Mesenchymal stem cell (in vitro differentiated cells and primary cell): Measurements from ENCODE around the gene NUBPL.
"Not testable (repeated sequence)": the region's sequence is repeated elsewhere in the genome, so short reads cannot be mapped to it uniquely, and the experiment has no call there.

Experiments
- DNase-seq: peaks from one replicate; pipeline ENCODE4 v3.0.0-alpha.2; 2013
- H2AFZ ChIP-seq: one replicate; pipeline ENCODE4 v1.6.1; 2013; ENCODE audit warnings: low read depth, mild to moderate bottlenecking, control low read depth, inconsistent platforms, low read length, moderate library complexity
- H2AK5ac ChIP-seq: 2 replicates; pipeline ENCODE4 v1.6.1; 2013; ENCODE audit warnings: low read length, moderate library complexity, mild to moderate bottlenecking, inconsistent platforms; ENCODE audit not compliant: severe bottlenecking
- H2BK120ac ChIP-seq: one replicate; pipeline ENCODE4 v1.6.1; 2013; ENCODE audit warnings: low read depth, mild to moderate bottlenecking, inconsistent platforms, low read length, moderate library complexity
- H2BK12ac ChIP-seq, 2 experiments: one replicate each; pipeline ENCODE4 v1.6.1; 2013; ENCODE audit warnings: inconsistent platforms in 2 of 2, low read length in 2 of 2, mild to moderate bottlenecking in 2 of 2, moderate library complexity in 2 of 2, control low read depth in 1 of 2
- H2BK15ac ChIP-seq: one replicate; pipeline ENCODE4 v1.6.1; 2013; ENCODE audit warnings: mild to moderate bottlenecking, low read depth, inconsistent platforms; ENCODE audit not compliant: poor library complexity, severe bottlenecking
- H2BK5ac ChIP-seq: 2 replicates; pipeline ENCODE4 v1.6.1; 2013; ENCODE audit warnings: low read depth, mild to moderate bottlenecking, low read length, control low read depth, inconsistent platforms; ENCODE audit not compliant: poor library complexity, severe bottlenecking
- H3K14ac ChIP-seq, 2 experiments: one replicate each; pipeline ENCODE4 v1.6.1; 2013; ENCODE audit warnings: inconsistent platforms in 2 of 2, low read length in 2 of 2, control low read depth in 1 of 2, mild to moderate bottlenecking in 1 of 2, moderate library complexity in 1 of 2
- H3K18ac ChIP-seq, 2 experiments: one replicate each; pipeline ENCODE4 v1.6.1; 2013; ENCODE audit warnings: inconsistent platforms in 2 of 2, low read length in 2 of 2, control low read depth in 1 of 2, low read depth in 1 of 2, mild to moderate bottlenecking in 1 of 2
- H3K23ac ChIP-seq, 2 experiments: one replicate each; pipeline ENCODE4 v1.6.1; 2013; ENCODE audit warnings: inconsistent platforms in 2 of 2, low read length in 2 of 2, mild to moderate bottlenecking in 2 of 2, moderate library complexity in 2 of 2, control low read depth in 1 of 2
- H3K27ac ChIP-seq: 2 replicates; pipeline ENCODE4 v1.5.1; 2013; ENCODE audit warnings: mild to moderate bottlenecking, moderate library complexity, low read length, control low read depth, inconsistent platforms; ENCODE audit not compliant: poor library complexity, severe bottlenecking
- H3K27me3 ChIP-seq, 2 experiments: 2 replicates each; pipeline versions ENCODE4 v1.6.1 to v1.7.0; 2013; ENCODE audit warnings: low read length in 2 of 2, mild to moderate bottlenecking in 2 of 2, moderate library complexity in 2 of 2, control low read depth in 1 of 2, inconsistent platforms in 1 of 2; ENCODE audit not compliant: control insufficient read depth in 1 of 2, insufficient read depth in 1 of 2
- H3K36me3 ChIP-seq, 2 experiments: 2 replicates each; pipeline versions ENCODE4 v1.6.1 to v1.7.0; 2013; ENCODE audit warnings: low read length in 2 of 2, control low read depth in 1 of 2, inconsistent platforms in 1 of 2, low read depth in 1 of 2, mild to moderate bottlenecking in 1 of 2; ENCODE audit not compliant: insufficient read depth in 2 of 2, control insufficient read depth in 1 of 2
- H3K4ac ChIP-seq, 2 experiments: one replicate each; pipeline ENCODE4 v1.6.1; 2013; ENCODE audit warnings: inconsistent platforms in 2 of 2, low read length in 2 of 2, mild to moderate bottlenecking in 2 of 2, moderate library complexity in 2 of 2, control low read depth in 1 of 2, low read depth in 1 of 2
- H3K4me1 ChIP-seq: 2 replicates; pipeline ENCODE4 v1.6.1; 2013; ENCODE audit warnings: low read depth, low read length, control low read depth; ENCODE audit not compliant: control insufficient read depth, insufficient read depth
- H3K4me2 ChIP-seq: 2 replicates; pipeline ENCODE4 v1.6.1; 2013; ENCODE audit warnings: low read length, mild to moderate bottlenecking, inconsistent platforms; ENCODE audit not compliant: poor library complexity, severe bottlenecking
- H3K4me3 ChIP-seq, 2 experiments: 2 replicates each; pipeline versions ENCODE4 v1.5.1 to v1.7.0; 2013; ENCODE audit warnings: low read length in 2 of 2, mild to moderate bottlenecking in 2 of 2, control low read depth in 1 of 2, low read depth in 1 of 2; ENCODE audit not compliant: insufficient read depth in 1 of 2
- H3K79me1 ChIP-seq: replicated peaks from 2 replicates; pipeline ENCODE4 v1.6.1; 2013; ENCODE audit warnings: mild to moderate bottlenecking, control low read depth, low read length, inconsistent platforms; ENCODE audit not compliant: poor library complexity, severe bottlenecking
- H3K9ac ChIP-seq: 2 replicates; pipeline ENCODE4 v1.7.0; 2013; ENCODE audit warnings: mild to moderate bottlenecking, low read length, moderate library complexity
- H3K9me3 ChIP-seq: 2 replicates; pipeline ENCODE4 v1.7.0; 2013; ENCODE audit warnings: mild to moderate bottlenecking, low read length; ENCODE audit not compliant: control insufficient read depth
- H4K8ac ChIP-seq: one replicate; pipeline ENCODE4 v1.6.1; 2013; ENCODE audit warnings: inconsistent platforms, mild to moderate bottlenecking, low read length, moderate library complexity
- H4K91ac ChIP-seq: one replicate; pipeline ENCODE4 v1.6.1; 2013; ENCODE audit warnings: mild to moderate bottlenecking, low read length, inconsistent platforms
- WGBS: methylation state at CpG from one replicate; pipeline ENCODE4 v1.1.7; 2013; ENCODE audit warnings: mixed read lengths; 5-methylcytosine and 5-hydroxymethylcytosine counted together

The NUBPL gene

GRCh38 chr14:31703056-31703455, 141.9 kb downstream of the NUBPL start:
- Histone ChIP-seq H4K8ac (no peak overlapping the region), H2AFZ (no peak overlapping the region), H3K4me2 (no peak overlapping the region), H2BK120ac (no peak overlapping the region), H3K36me3 (peaks cover 5 to 8% of the 10 kb centered on the region in 2 experiments), H3K9me3 (peaks cover 6% of the 10 kb centered on the region), H3K4me1 (no peaks in the 10 kb centered on the region), H3K4me3 (no peak overlapping the region), H3K27ac (no peak overlapping the region), H3K79me1 (no peaks in the 10 kb centered on the region), H3K4ac (no peak overlapping the region), H3K23ac (no peak overlapping the region), H3K18ac (no peak overlapping the region), H2AK5ac (no peak overlapping the region), H2BK5ac (no peak overlapping the region), H2BK12ac (no peak overlapping the region), H4K91ac (no peak overlapping the region), H3K9ac (no peak overlapping the region), H3K27me3 (no peaks in the 10 kb centered on the region), H2BK15ac (no peak overlapping the region), H3K14ac (no peak overlapping the region)
- DNase-seq, result no peak
- WGBS, result 98% methylated on average over 2 of the region's 2 CpGs

- DNase-seq, result no peak
- Histone ChIP-seq H3K14ac (no peak overlapping the region), H2BK5ac (no peak overlapping the region), H2BK12ac (no peak overlapping the region), H2BK15ac (no peak overlapping the region), H2AK5ac (no peak overlapping the region), H4K91ac (peak overlapping the region; percentile 50), H4K8ac (no peak overlapping the region), H3K4me3 (no peak overlapping the region), H3K27me3 (no peaks in the 10 kb centered on the region), H3K79me1 (no peaks in the 10 kb centered on the region), H3K18ac (no peak overlapping the region), H3K36me3 (peaks cover 5 to 8% of the 10 kb centered on the region in 2 experiments), H3K4ac (no peak overlapping the region), H3K9ac (no peak overlapping the region), H3K9me3 (peaks cover 6% of the 10 kb centered on the region), H2BK120ac (no peak overlapping the region), H3K4me1 (no peaks in the 10 kb centered on the region), H3K23ac (no peak overlapping the region), H3K4me2 (no peak overlapping the region), H2AFZ (no peak overlapping the region), H3K27ac (no peak overlapping the region)
- 90% methylated on average over 13 of the region's 14 CpGs for WGBS
Measured at GRCh38 chr14:31705731-31706130, 144.5 kb downstream of the NUBPL start.

GRCh38 chr14:31708661-31709060, 147.5 kb downstream of the NUBPL start:
- not testable (repeated sequence) for H2BK15ac ChIP-seq, H2BK5ac ChIP-seq, H3K9ac ChIP-seq, H2BK120ac ChIP-seq, H3K14ac ChIP-seq, H3K4ac ChIP-seq, H3K79me1 ChIP-seq, H3K23ac ChIP-seq, H3K4me3 ChIP-seq, H4K91ac ChIP-seq, H3K9me3 ChIP-seq, H2BK12ac ChIP-seq, H3K27ac ChIP-seq, H4K8ac ChIP-seq, H3K27me3 ChIP-seq, H3K4me1 ChIP-seq, DNase-seq, H3K4me2 ChIP-seq, H3K18ac ChIP-seq, H2AFZ ChIP-seq, H2AK5ac ChIP-seq
- WGBS, result 98% methylated on average over 7 of the region's 7 CpGs
- H3K36me3 ChIP-seq, result peaks cover 0 to 12% of the 10 kb centered on the region in 2 experiments

- no peak for DNase-seq
- H4K91ac ChIP-seq, result no peak overlapping the region
- no peak overlapping the region for H3K9ac ChIP-seq
- H3K18ac ChIP-seq, result no peak overlapping the region
- no peak overlapping the region for H2BK15ac ChIP-seq
- no peak overlapping the region for H3K4ac ChIP-seq
- no peak overlapping the region for H3K14ac ChIP-seq
- H3K36me3 ChIP-seq, result peaks cover 0 to 4% of the 10 kb centered on the region in 2 experiments
- no peaks in the 10 kb centered on the region for H3K9me3 ChIP-seq
- no peaks in the 10 kb centered on the region for H3K4me1 ChIP-seq
- 94% methylated on average over 15 of the region's 18 CpGs for WGBS
- no peak overlapping the region for H3K4me2 ChIP-seq
- H3K27me3 ChIP-seq, result no peaks in the 10 kb centered on the region
- H2AK5ac ChIP-seq, result no peak overlapping the region
- H2BK12ac ChIP-seq, result no peak overlapping the region
- no peak overlapping the region for H2AFZ ChIP-seq
- no peak overlapping the region for H3K27ac ChIP-seq
- H3K4me3 ChIP-seq, result no peak overlapping the region
- no peak overlapping the region for H3K23ac ChIP-seq
- no peak overlapping the region for H2BK120ac ChIP-seq
- no peak overlapping the region for H4K8ac ChIP-seq
- H2BK5ac ChIP-seq, result no peak overlapping the region
- no peaks in the 10 kb centered on the region for H3K79me1 ChIP-seq
Measured at GRCh38 chr14:31712244-31713127, 151.3 kb downstream of the NUBPL start.
